ENCODE data around the gene ACO2.

The ACO2 gene

GRCh38 chr22:41573677-41574076 is 104.8 kb downstream of the ACO2 start:
- DNase-seq, result no peak

DNA sequence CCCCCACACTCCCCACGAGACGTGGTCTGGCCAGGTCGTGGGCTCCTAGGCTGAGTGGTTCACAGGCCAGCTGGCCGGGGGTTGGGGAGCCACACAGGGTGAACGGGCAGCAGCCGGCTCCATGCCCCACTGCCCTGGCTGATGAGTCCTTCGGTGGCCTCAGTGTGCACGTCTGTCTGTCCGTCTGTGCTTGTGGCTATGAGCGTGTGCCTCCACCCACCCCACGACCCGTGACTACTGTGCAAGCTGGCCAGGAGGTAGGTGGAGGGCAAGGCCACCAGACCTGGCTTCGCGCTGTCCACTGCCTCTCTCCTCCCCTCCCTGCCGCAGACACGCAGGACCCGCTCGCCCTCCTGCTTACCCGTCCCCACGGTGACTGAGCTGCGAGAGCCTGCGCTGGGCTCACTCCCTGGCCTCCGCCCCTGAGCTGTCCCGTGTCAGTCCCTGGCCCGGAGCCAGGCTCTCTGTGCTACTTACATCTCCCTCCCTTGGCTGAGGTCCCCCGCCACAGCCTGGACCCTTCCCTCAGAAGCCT is 106.0 kb downstream of the ACO2 start:
- no peak for DNase-seq

- no peak for DNase-seq
Observed at GRCh38 chr22:41575533-41575932, 106.6 kb downstream of the ACO2 start.

DNA sequence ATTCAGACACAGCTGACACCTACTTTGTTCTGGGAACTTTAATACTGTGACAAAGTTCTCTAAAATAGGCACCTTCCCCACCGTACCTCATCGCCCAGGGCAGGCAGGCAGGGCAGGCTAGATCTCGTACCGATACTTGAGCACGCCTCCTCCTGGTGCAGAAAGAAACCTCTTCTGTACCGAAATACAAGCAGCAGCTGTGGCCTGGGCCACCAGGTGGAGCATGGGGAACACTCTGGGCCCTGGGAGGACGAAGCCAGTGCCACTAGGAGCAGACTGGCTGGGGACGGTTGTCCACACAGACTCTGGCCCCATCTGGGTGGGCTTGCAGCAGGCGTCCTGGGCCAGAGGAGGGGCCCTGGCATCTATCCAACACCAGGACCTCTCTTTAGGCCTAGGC is 108.0 kb downstream of the ACO2 start:
- no peak for DNase-seq

GRCh38 chr22:41578114-41578513 is 109.2 kb downstream of the ACO2 start:
- DNase-seq, result no peak
